ENCODE results near the gene BCLAF1.

DNA sequence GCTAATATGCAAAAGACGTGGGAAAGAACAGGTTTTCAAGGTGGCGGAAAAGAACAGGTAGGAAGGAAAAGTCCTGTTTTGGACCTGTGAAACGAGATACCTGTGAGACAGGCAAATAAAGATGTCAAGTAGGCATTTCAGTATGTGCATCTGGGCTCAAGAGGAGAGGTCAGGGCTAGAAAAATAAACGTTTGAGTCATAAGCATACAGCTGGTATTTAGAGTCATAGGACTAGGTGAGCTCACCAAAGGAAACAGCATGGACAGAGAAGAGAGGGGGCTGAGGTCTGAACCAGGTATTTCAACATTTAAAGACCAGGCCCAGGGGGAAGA is 54.4 kb downstream of the BCLAF1 start:
- TF ChIP-seq, protein P1, sequence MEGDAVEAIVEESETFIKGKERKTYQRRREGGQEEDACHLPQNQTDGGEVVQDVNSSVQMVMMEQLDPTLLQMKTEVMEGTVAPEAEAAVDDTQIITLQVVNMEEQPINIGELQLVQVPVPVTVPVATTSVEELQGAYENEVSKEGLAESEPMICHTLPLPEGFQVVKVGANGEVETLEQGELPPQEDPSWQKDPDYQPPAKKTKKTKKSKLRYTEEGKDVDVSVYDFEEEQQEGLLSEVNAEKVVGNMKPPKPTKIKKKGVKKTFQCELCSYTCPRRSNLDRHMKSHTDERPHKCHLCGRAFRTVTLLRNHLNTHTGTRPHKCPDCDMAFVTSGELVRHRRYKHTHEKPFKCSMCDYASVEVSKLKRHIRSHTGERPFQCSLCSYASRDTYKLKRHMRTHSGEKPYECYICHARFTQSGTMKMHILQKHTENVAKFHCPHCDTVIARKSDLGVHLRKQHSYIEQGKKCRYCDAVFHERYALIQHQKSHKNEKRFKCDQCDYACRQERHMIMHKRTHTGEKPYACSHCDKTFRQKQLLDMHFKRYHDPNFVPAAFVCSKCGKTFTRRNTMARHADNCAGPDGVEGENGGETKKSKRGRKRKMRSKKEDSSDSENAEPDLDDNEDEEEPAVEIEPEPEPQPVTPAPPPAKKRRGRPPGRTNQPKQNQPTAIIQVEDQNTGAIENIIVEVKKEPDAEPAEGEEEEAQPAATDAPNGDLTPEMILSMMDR (conservative IDR thresholded peaks at IDR 0.05 in 1 of 2, IDR thresholded peaks at IDR 0.05 in 1 of 2; ENCODE audit: extremely low read depth in 1 of 2, insufficient read depth in 1 of 2, low read depth in 1 of 2, low read length in 2 of 2) = no peak
- TF ChIP-seq EZH2 (IDR thresholded peaks at IDR 0.05; ENCODE audit: borderline replicate concordance, low read length) = no peak
